HG03457 (cell line): Measurements from ENCODE around the gene TMBIM6.
"Not testable (repeated sequence)": the region's sequence is repeated elsewhere in the genome, so short reads cannot be mapped to it uniquely, and the experiment has no call there.

ENCODE experiments used
- ATAC-seq: cut with Tn5 transposase; IDR thresholded peaks from one replicate; pipeline ENCODE4 v1.9.1; 2021; ENCODE audit warnings: moderate number of reproducible peaks; ENCODE audit not compliant: unreplicated experiment

TMBIM6 gene

DNA sequence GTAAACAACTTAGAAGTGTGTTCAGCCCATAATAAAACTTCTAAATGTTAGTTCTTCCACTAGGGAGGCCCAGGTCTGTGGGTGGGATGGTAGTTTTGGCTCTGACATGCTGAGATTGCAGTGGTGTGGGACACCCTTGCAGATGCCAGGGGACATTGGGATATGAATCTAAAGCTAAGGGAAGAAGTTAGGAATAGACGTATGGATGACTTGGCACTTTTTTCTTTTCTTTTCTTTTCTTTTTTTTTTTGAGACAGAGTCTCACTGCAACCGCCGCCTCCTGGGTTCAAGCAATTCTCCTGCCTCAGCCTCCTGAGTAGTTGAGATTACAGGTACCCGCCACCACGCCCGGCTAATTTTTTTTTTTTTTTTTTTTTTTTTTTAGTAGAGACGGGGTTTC, 31.7 kb downstream of the TMBIM6 start:
- not testable (repeated sequence) for ATAC-seq

DNA sequence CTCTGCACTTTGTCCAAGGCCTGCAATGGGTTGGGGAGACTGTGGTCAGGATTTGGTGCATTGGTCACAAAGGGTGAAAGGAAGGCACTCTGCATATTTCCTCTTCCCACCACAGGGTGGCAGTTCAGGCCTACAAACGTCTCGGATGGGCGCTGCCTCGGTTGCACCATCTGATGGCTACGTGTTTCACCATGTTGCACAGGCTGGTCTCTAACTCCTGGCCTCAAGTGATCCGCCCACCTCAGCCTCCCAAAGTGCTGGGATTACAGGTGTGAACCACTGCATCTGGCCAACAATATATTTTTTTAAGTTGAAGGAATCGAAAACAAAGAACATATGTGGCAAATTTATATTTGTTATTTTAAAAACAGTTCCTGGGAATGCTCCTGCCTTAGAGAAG, 35.1 kb downstream of the TMBIM6 start:
- ATAC-seq = no peak

DNA sequence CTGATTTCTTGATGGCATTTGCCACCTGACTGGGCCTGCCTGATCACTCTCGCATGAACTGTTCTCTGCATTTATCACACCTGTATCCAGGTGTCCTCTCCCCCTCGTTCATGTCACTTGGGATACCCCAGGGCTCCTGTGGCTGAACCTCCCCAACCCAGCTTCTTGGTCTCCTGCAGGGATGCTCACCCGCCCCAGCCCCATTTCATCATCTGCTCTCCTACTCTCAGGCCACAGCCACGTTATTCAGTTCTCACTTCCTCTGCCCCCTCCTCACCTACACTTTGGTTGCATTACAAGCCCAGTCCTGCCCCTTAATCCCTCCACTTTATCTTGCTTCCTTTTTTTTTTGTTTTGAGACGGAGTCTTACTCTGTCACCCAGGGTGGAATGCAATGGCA, 35.5 kb downstream of the TMBIM6 start:
- ATAC-seq = no peak

DNA sequence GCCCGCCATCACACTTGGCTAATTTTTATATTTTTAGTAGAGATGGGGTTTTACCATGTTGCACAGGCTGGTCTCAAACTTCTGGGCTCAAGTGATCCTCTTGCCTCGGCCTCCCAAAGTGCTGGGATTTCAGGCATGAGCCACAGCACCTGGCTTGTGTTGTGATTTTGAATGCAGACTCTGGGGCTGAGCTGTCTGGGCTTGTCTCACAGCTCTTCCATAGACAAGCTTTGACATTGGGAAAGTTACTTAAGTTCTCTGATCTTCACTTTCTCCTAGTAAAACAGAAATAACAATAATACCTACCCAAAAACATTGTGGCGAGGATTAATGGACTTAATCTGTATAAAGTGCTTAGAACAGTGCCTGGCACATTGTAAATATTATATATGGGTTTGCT, 36.0 kb downstream of the TMBIM6 start:
- ATAC-seq = no peak

DNA sequence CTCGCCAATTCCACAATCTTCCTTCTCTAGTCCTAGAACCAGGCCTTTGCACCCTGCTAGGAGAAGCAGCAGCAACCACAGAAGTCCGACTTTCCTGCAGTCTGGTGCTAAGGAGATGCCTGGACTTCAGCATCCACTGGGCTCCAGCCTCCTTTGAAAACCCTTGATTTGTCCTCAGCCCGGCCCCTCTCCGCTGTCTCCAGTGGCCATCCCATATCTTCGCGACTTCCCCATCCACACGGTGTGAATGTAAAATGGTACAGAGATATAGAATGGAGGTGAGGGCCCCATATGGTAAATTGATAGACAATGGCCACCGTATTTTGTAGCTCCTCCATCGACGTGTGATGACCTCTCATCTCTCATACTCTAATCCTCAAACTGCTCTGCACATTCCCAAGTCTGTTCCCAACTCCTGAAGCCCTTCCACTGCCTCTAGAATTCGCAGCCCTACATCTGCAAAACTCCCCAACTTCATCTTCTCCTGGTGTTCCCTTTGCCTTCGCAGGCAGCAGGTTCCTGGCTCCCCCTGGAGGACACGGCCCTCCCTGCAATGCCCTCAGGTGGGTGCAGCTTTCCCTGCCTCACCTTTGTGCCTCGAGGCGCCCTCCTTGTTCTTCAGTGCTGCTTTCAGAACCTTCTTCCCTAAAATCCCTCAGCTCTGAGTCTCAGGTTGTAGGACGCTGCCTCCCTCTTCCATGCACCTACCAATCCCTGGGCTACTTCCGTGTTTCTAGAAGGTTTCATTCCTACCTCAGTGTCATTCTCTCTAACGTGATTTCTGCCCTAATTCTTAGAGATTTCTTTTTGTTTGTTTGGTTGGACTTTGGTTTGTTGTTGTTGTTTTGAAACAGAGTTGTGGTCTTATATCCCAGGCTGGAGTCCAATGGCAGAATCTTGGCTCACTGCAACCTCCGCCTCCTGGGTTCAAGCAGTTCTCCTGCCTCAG, 36.7 kb downstream of the TMBIM6 start:
- no peak for ATAC-seq

DNA sequence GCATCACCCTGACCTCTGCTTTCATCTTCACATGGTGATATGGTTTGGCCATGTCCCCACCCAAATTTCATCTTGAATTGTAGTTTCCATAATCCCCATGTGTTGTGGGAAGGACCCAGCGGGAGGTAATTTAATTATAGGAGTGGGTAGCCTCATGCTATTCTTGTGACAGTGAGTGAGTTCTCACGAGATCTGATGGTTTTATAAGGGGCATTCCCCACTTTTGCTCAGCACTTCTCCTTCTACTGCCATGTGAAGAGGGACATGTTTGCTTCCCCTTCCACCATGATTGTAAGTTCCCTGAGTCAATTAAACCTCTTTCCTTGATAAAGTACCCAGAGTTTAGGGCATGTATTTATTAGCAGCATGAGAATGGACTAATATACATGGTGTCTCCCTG, 38.2 kb downstream of the TMBIM6 start:
- ATAC-seq = no peak

DNA sequence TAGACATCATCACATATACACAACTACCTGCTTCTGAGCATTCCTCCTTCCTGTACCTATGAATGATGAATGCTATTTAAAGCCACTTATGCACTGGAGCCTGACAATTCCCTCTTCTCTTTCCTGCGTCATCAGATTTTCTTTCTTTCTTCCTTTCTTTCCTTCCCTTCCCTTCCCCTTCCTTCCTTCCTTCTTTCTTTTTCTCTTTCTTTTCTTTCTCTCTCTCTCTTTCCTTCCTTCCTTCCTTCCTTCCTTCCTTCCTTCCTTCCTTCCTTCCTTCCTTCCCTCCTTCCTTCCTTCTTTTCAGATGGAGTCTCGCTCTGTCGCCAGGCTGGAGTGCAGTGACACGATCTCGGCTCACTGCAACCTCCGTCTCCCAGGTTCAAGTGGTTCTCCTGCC, 39.6 kb downstream of the TMBIM6 start:
- ATAC-seq = not testable (repeated sequence)

DNA sequence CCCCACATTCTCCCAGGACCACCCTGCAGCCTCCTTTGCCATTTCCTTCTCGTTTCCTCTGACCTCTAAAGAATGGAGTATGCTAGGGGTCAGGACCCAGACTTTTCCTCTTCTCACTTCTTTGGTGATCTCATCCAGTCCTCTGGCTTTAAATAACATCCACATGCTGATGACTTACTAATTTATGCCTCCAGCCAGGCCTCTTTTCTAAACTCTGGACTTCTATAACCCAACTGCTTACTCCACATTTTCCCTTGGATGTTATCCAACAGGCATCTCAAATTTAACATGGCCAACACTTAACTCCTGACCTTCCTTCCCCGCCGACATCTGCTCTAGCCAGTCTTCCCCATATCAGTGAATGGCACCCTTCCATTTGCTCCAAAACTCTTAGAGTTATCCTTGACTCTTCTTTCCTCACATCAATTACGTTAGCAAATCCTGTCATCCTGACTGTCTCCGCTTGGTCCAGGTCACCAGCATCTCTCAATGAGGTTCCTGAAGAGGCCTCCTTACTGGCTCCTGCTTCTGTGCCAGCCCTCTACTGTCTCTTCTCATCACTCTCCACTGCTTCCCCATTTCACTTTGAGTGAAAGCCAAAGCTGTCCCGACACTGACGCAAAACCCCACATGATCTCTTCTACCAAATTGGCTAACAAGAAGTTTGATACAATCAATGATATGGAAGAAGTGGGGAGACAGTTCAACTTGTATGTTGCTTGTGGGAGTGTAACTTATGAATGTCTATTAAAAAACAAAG, 42.7 kb downstream of the TMBIM6 start:
- no peak for ATAC-seq

DNA sequence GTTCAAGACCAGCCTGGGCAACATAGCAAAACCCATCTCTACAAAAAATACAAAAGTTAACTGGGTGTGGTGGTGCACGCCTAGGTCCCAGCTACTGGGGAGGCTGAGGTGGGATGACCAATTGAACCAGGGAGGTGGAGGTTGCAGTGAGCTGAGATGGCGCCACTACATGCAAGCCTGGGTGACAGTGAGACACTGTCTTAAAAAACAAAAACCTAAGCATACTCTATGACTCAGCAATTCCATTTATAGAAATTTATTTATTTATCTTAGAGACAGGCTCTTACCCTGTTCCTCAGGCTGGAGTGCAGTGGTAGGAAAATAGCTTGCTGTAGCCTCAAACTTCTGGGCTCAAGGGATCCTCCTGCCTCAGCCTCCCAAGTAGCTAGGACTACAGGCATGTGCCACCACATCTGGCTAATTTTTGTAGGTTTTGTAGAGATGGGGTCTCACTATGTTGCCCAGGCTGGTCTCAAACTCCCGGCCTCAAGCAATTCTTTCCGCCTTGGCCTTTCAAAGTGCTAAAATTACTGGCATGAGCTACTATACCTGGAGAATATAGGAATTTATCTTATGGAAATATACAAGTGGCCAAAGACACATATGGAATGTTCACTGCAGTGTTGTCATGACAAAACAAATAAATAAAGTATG, 43.5 kb downstream of the TMBIM6 start:
- ATAC-seq = no peak

DNA sequence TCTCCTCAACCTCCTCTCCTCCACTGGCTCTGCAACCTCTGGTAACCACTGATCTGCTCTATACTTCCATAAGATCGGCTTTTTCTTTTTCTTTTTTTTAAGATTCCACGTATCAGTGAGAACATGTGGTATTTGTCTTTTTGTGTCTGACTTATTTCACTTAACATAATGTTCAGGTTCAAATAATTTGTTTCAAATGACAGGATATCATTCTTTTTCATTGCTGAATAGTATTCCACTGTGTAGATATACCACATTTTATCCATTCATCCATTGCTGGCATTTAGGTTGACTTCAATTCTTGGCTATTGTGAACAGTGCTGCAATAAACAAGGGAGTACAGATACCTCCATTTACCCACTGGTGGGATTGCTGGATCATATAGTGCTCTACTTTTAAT, 46.3 kb downstream of the TMBIM6 start:
- no peak for ATAC-seq

DNA sequence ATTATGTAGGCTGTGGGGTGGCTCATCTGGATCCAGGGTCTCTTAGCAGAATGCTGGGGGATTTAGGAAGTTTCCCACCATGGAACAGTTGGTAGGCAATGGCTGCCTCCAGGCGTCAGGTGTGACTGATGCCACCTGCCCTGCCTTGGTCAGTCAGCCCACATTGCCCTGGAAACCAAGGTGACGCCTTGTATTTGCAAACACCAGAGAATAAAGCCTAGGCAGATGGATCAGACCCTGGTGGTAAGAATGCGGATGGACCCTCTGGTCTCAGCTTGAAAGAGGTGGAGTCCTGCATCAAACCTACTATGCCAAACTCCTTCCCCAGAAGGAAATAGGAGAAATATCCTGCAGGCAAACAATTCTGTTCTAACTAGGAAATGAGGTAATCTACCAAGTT, 48.6 kb downstream of the TMBIM6 start:
- no peak for ATAC-seq

DNA sequence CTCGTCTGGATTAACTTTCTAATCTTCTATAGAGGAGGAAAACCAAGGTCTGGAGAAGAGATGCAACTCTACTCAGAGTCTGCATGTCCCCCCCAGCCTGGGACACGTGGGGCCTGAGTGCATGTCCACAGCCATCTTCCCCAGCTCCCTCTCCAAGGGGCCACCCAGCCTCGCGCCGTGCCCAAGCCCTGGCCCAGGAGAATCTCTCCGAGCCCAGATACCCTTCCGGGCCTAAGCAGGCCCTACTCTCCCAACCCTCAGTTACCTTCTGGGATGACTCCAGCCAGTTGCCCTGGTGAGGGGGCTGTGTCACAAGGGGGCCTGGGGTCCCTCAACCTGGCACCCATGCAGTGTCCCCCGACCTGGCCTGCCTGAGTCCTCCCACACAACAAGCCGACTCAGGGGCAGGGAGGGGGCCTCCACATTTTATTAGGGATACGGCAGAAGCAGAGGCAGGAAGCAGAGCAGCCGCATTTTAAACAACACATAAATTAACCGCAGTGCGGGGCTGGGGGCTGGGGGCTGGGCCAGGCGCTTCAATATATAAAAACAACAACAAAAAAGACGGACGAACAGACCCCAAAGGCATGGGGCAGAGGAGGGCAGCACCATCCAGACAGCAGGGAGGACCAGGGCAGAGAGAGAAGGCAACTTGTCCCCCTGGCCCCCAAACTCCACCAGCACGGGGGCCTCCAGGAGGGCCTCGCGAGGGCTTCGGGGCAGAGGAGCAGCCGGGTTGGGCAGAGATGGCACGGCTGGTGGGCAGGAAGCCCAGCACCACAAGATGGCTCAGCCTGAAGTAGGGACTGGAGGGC, 49.6 kb downstream of the TMBIM6 start:
- no peak for ATAC-seq

DNA sequence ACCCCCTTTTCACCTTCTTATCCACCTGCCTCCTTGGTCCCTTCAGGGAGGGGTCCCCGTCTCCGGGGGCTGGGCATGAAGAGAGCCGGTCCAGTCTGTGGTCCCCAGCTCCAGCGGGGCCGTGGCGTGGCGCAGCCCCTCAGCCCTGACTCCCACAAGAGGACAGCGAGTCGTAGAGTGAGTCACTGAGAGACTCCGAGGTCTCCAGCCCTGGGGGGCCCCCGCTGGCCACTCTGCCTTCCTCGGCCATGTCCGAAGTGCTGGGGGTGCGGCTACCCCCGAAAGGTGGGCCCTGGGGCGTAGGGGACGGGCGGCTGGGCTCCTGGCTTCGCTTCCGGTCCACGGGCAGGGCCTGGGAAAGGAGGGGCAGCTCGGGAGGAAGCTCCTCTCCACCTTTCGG, 50.3 kb downstream of the TMBIM6 start:
- ATAC-seq = no peak

DNA sequence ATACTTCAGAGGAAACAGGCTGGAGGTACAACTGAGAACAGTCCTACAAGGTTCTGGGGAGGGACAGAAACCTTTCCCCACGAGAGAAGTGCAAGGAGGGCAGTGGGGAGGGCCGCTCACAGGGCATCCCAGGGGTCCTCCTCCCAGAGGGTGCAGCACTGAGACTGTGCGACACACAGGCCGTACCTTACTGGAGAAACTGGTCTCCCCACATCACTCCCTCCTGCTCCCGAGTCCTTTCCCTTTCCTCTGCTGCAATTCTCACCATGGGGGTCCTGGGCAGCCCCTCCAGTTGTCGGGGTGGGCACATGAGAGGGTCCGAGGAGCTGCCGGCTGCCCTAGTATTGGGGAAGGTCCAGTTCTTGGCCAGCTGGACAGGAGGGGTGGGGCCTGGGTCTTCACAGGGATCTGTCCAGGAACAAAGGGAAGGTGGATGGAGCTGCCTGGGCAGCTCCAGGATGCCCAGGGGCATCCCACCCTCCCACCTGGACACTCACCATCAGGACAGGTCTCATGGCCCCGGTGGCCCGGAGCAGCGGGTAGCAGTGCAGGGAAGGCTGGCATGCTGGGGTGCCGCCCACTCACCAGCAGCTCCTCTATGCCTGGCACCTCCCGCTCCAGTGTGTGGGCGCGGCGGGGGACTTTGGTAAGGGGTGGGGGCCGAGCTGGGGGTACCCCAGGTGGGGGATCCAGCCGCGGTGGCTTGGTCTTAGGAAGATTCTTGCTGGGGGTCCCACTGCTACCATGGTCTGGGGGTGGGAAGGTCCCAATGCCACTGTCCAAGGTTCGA, 51.0 kb downstream of the TMBIM6 start:
- ATAC-seq = no peak

DNA sequence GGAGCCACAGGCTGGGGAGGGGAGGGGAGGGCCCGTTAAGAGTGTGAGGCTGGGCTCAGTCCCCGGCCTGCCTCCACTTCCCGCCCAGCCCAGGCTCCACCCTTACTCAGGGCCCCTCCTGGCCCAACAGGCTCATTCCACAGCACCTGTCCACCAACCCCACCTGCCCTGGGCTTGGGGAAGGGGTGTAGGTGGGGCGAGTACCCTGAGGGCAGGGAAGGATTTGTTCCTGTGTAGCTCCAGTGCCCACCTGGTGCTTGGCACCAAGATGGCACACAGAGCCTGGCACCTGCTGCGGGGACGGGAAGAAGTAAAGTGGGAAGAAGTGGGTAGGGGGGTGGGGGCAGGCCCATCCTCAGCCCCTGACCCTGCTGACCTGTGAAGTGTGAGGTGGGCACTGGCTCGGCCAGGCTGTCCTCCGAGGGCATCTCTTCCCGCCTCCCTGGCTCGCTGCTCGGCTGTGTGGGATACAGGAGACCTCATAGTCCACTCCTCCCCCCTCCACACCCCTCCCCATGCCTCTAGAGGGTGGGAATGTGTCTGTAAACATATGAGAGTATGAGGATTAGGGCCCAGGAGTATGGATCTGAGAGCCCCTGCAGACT, 51.7 kb downstream of the TMBIM6 start:
- ATAC-seq = no peak

DNA sequence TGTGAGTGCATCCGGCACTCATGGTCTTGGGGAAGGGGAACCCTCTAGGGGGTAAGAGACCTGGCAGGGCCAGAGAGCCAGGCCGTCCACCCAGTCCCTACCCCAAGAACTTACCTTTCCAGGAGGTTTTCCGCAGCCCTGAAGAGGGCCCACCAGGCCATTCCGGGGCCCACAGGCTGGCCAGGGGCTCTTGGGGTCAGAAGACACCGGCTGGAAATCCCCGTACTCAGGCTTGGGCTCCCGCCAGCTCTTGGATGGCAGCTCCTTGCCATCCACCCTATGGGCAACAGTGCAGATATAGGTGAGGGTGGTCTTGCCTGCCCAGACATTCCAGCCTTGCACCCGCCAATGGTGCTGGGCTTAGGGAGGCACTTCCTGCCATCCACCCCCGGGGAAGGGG, 52.3 kb downstream of the TMBIM6 start:
- no peak for ATAC-seq

DNA sequence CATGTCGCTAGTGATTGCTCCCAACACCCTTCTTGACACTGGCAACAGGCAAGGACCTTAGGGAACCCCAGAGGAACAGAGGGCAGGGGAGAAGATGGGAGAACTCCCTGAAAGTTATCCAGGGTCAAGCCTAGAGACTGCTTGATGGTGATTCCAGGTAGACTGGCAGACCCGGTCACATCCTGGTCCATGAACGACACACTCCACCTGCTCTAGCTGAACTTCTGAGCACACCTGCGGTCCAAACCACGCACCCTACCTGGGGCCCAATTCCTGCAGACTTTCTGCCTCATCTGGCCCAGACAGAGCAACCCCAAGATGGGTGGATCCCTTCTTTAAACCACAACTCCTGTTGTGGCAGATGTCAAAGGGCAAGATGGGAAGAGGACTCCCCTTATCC, 52.7 kb downstream of the TMBIM6 start:
- no peak for ATAC-seq

DNA sequence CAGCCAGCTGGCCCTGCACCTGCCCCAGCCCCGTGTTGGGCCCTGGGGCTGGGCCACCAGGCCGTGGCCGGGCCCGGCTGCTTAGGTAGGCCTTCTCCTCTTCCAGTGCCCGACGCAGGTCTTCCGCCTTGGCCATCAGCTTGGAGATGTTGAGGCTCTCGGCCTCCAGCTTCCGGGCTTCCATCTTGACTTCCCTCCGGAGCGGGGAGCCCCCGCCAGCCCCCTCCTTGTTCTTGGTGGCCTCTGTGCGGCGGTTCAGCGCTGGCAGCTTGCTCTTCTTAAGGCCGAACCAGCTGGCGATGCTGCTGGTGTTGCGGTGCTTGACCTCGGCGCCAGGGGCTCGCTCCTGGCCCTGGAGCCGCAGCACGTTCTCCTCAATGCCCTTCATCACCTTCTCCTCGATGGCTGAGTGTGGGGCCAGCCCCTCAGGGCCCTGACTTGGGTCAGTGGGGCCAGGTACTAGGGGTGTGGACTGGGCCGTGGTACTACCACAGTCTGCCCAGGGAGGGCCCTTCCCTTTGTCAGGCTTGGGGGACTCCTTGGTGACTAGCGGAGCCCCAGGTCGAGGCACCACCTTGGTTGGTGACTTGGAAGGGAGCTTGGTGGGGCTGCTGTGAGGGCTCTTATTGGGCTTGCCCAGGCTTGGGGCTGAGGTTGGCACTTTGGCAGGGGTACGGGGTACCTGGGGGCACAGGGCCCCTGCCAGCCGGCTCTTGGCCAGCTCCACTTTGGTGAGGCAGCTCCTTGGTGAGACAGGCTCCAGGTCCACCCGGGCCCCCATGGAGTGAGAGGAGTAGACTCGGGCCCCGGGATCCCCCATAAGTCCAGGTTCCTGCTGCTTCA, 53.7 kb downstream of the TMBIM6 start:
- ATAC-seq = no peak

DNA sequence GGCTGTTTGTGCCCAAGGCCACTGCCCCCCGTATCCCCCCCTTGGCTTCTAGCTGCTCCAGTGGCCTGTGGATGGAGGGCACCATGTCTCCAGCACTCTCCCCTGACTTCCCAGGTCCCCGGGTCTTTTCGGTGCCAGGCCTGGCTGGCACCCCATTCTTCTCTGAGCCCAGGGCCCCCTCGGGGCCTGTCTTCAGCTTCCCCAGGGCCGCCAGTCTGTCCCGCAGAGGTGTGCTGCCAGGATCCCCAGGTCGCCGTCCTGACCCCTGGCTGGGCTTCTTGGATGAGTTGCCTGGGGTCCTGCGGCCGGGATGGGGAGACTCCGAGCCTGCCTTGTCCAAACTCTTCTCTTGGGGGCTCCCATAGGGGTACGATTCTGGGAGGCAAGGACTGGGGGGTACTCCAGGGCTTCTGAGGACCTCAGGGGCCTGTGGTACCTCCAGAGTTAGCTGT, 54.3 kb downstream of the TMBIM6 start:
- ATAC-seq = no peak
